ENCODE results near the gene MPPED1.

DNA sequence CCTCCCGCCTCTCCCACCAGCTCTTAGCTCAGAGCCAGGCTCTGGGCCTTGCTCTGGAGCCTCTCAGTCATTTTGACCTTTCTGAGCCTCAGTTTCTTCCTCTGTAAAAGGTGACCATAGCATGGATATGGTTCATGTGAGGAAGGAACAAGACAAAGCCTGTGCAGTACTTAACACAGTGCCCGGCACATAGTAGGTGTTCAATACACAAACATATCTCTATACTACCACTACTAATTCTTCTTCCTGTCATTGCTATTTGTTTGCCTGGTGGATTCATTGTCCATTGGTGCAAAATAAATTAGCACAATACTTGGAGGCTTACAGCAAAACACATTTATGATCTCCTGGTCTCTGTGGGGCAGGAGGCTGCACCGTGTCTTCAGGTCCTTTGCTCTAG is 21.6 kb upstream of the MPPED1 start:
- TF ChIP-seq, protein P1, sequence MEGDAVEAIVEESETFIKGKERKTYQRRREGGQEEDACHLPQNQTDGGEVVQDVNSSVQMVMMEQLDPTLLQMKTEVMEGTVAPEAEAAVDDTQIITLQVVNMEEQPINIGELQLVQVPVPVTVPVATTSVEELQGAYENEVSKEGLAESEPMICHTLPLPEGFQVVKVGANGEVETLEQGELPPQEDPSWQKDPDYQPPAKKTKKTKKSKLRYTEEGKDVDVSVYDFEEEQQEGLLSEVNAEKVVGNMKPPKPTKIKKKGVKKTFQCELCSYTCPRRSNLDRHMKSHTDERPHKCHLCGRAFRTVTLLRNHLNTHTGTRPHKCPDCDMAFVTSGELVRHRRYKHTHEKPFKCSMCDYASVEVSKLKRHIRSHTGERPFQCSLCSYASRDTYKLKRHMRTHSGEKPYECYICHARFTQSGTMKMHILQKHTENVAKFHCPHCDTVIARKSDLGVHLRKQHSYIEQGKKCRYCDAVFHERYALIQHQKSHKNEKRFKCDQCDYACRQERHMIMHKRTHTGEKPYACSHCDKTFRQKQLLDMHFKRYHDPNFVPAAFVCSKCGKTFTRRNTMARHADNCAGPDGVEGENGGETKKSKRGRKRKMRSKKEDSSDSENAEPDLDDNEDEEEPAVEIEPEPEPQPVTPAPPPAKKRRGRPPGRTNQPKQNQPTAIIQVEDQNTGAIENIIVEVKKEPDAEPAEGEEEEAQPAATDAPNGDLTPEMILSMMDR (IDR thresholded peaks at IDR 0.05; ENCODE audit: poor library complexity), result no peak
- TF ChIP-seq EZH2 (IDR thresholded peaks at IDR 0.05; ENCODE audit: borderline replicate concordance) (no peak), EZH2phosphoT487 (IDR thresholded peaks at IDR 0.05; ENCODE audit: low read depth, severe bottlenecking, unreplicated experiment) (no peak)

Data from hepatocyte (in vitro differentiated cells).